Testis (tissue), 3 donors: ENCODE data around the gene DDX49. TPM values are rescaled to one million over a fixed set of nuclear protein-coding genes. Genes with fewer than 3 reads are reported as not detected.
A peak's percentile ranks its signal among the peaks of the same experiment; 100 is the strongest.

Experiments
- DNase-seq: peaks from one replicate; pipeline ENCODE4 v3.0.0-alpha.2; 2019
- H3K27ac ChIP-seq, 2 donors: fragments of 200-600 bp; sonication (generic); one replicate each; pipeline ENCODE4 v1.5.1; 2019
- H3K27me3 ChIP-seq: fragments of 200-600 bp; sonication (generic); one replicate; pipeline ENCODE4 v1.5.1; 2019
- H3K36me3 ChIP-seq: fragments of 200-600 bp; sonication (generic); one replicate; pipeline ENCODE4 v1.5.1; 2017; ENCODE audit warnings: low read depth; ENCODE audit errors: missing control alignments
- H3K4me1 ChIP-seq: fragments of 200-600 bp; sonication (generic); one replicate; pipeline ENCODE4 v1.5.1; 2019
- H3K4me3 ChIP-seq, 2 donors: fragments of 200-600 bp; sonication (generic); one replicate each; pipeline ENCODE4 v1.5.1; 2017 to 2019
- H3K9me3 ChIP-seq: fragments of 200-600 bp; sonication (generic); one replicate; pipeline ENCODE4 v1.5.1; 2017
- CTCF ChIP-seq, 3 experiments: fragments of 450-650 bp in 2 of 3; fragments of 200-600 bp in 1 of 3; sonication (generic) in 1 of 3; IDR thresholded peaks; one replicate each; pipeline ENCODE4 v1.5.1; 2016 to 2019; ENCODE audit warnings: antibody characterized with exemption in 3 of 3, mild to moderate bottlenecking in 2 of 3, moderate library complexity in 1 of 3
- POLR2A ChIP-seq: fragments of 450-650 bp; IDR thresholded peaks from one replicate; pipeline ENCODE4 v1.6.1; 2017; ENCODE audit warnings: antibody characterized with exemption, mild to moderate bottlenecking, moderate library complexity
- WGBS, 2 donors: methylation state at CpG; one replicate each; pipeline ENCODE4 v1.1.5; 2018; 5-methylcytosine and 5-hydroxymethylcytosine counted together
- intact Hi-C: fragments of 100-400 bp; cut with DNase I; formaldehyde crosslinking; loops from one replicate; pipeline ENCODE4 v1.15.1; 2023; ENCODE audit warnings: low total_unique reads
- polyA plus RNA-seq: library from polyadenylated mRNA; stranded (reverse); fragments of 350-450 nt; fragmentation: Illumina TruSeq; extraction: RNeasy Lipid Tissue Mini Kit (QIAGEN cat#74804); gene quantifications from one replicate; pipeline ENCODE4 v1.2.3, GENCODE V29; 2014; ENCODE audit warnings: low read depth, low replicate concordance; ENCODE audit not compliant: insufficient read depth
- total RNA-seq, 2 donors: library from RNA; depleted of rRNA; stranded (reverse); fragments of >200 nt; gene quantifications; one replicate each; pipeline ENCODE4 v1.2.3, GENCODE V29; 2016

The DDX49 gene
- total and polyA plus RNA-seq, 3 donors from 2014 or later: 65.6 to 95.6 (median 84.8) TPM

GRCh38 chr19:18906605-18907519 lies 12.7 kb upstream of the DDX49 start:
- H3K4me1 ChIP-seq: peaks cover 16% of the 10 kb centered on the region
- peak; percentile 94 for DNase-seq
- H3K9me3 ChIP-seq: no peaks in the 10 kb centered on the region
- 74 to 86% methylated on average over 24 to 36 of the region's 36 CpGs for WGBS, 2 donors
- no peaks in the 10 kb centered on the region for H3K27me3 ChIP-seq
- peak overlapping the region; percentile 25 to 47 for H3K27ac ChIP-seq
- no peak overlapping the region for H3K4me3 ChIP-seq
- H3K36me3 ChIP-seq: no peaks in the 10 kb centered on the region
- no peak for TF ChIP-seq CTCF (IDR thresholded peaks at IDR 0.05)
- TF ChIP-seq POLR2A: no peak
- intact Hi-C loops: no loop called here

GRCh38 chr19:18908917-18909619 lies 10.4 kb upstream of the DDX49 start:
- no peaks in the 10 kb centered on the region for H3K27me3 ChIP-seq
- intact Hi-C loops: no loop called here
- no peak for TF ChIP-seq CTCF (IDR thresholded peaks at IDR 0.05)
- no peak for TF ChIP-seq POLR2A
- peaks cover 16% of the 10 kb centered on the region for H3K4me1 ChIP-seq
- H3K27ac ChIP-seq: no peak overlapping the region
- no peaks in the 10 kb centered on the region for H3K36me3 ChIP-seq
- H3K9me3 ChIP-seq: no peaks in the 10 kb centered on the region
- no peak for DNase-seq
- no peak overlapping the region for H3K4me3 ChIP-seq
- 85 to 87% methylated on average over 15 to 17 of the region's 17 CpGs for WGBS, 2 donors

GRCh38 chr19:18910010-18910409 lies 9.5 kb upstream of the DDX49 start:
- H3K9me3 ChIP-seq: no peaks in the 10 kb centered on the region
- no peak overlapping the region for H3K4me3 ChIP-seq
- DNase-seq: no peak
- TF ChIP-seq CTCF (IDR thresholded peaks at IDR 0.05): no peak
- TF ChIP-seq POLR2A: no peak
- H3K27me3 ChIP-seq: no peaks in the 10 kb centered on the region
- no peaks in the 10 kb centered on the region for H3K36me3 ChIP-seq
- peaks cover 16% of the 10 kb centered on the region for H3K4me1 ChIP-seq
- H3K27ac ChIP-seq: no peak overlapping the region
- intact Hi-C loops: no loop called here
- 83 to 90% methylated on average over 7 to 10 of the region's 10 CpGs for WGBS, 2 donors

GRCh38 chr19:18910801-18911436 lies 8.6 kb upstream of the DDX49 start:
- no peak overlapping the region for H3K4me3 ChIP-seq
- H3K36me3 ChIP-seq: no peaks in the 10 kb centered on the region

More at GRCh38 chr19:18910801-18911436, 8.6 kb upstream of the DDX49 start:
- Histone ChIP-seq H3K4me1 (peaks cover 16% of the 10 kb centered on the region), H3K9me3 (no peaks in the 10 kb centered on the region), H3K27me3 (no peaks in the 10 kb centered on the region), H3K27ac (no peak overlapping the region)
- 89 to 100% methylated on average over 1 to 19 of the region's 19 CpGs for WGBS, 2 donors
- TF ChIP-seq POLR2A: no peak
- no peak for TF ChIP-seq CTCF (IDR thresholded peaks at IDR 0.05)
- intact Hi-C loops: no loop called here
- no peak for DNase-seq
